ENCODE data around the gene HTR5A. TPM values are rescaled to one million over a fixed set of nuclear protein-coding genes. Genes with fewer than 3 reads are reported as not detected.

Gene HTR5A
- total RNA-seq, 1 donor from 2014 or later, result not detected

DNA sequence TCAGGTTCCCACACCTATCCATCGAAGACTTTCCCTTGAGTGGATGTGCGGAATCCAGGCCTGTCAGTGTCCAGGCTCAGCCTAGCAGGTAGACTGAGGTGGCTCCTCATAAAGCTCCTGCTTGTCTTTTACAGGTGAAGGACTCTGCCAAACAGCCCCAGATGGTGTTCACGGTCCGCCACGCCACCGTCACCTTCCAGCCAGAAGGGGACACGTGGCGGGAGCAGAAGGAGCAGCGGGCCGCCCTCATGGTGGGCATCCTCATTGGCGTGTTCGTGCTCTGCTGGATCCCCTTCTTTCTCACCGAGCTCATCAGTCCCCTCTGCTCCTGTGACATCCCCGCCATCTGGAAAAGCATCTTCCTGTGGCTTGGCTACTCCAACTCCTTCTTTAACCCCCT lies 13.9 kb downstream of the HTR5A start:
- DNase-seq (ENCODE audit: low spot score), result no peak

DNA sequence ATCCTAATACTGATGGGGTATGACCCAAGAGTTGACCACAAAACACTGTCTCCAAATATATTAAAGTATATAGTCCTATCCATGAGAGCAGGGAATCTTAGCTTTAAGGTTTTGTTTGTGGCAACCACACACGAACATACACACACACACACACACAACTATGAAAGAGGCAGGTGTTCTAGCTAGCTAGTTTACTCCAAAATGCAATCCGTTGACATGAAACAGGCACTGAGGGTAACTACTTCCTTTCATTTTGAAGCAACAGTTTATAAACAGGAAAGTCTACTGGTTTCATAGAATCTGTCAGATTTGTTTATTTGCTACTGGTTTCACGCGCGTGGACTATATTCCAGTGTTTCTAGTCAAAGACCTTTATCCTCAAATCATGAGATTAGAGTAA lies 14.8 kb downstream of the HTR5A start:
- no peak for DNase-seq (ENCODE audit: low spot score)
- intact Hi-C loops (cut with DNase I), result no loop called here

More for the DNA sequence above, 13.9 kb downstream of the HTR5A start:
- intact Hi-C loops (cut with DNase I), result no loop called here

DNA sequence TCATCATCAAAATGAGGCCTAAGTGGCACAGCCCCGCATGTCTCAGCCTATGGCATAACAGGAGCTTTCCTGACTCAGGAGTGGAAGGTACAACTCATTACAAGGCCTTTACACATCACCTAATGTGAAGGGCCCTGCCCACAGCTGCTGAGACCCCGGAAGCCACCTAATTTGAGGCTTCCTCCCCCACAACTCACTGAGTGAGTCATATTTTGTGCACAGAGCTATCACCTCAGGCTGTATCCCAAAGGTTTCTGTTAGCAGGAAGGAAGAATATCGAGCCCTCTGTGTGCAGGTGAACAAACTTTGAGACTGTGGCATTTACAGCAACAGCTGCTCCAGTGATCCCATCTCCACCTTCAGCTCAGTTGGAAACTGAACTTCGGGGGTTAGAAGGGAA lies 20.6 kb downstream of the HTR5A start:
- intact Hi-C loops (cut with DNase I), result no loop called here
- no peak for DNase-seq (ENCODE audit: low spot score)

DNA sequence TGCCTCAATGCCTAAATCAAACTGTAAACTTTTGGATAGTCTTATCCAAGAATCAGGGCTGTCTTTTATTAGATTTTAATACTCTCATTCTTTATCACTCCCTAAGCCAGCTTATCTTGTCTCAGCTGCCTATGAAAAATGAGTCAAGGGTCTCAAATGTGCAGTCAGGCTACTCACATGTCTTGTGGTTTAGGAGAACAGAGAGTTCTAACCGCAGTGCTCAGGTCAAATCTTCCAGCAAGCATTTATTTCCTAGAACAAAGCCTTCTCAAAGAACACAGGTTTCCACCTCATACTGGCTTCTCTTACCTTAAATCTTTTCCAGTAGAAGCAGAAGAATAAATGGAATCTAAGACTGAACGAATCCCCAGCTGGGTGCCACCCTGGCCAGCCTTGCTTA lies 23.5 kb downstream of the HTR5A start:
- intact Hi-C loops (cut with DNase I), result no loop called here
- no peak for DNase-seq (ENCODE audit: low spot score)

DNA sequence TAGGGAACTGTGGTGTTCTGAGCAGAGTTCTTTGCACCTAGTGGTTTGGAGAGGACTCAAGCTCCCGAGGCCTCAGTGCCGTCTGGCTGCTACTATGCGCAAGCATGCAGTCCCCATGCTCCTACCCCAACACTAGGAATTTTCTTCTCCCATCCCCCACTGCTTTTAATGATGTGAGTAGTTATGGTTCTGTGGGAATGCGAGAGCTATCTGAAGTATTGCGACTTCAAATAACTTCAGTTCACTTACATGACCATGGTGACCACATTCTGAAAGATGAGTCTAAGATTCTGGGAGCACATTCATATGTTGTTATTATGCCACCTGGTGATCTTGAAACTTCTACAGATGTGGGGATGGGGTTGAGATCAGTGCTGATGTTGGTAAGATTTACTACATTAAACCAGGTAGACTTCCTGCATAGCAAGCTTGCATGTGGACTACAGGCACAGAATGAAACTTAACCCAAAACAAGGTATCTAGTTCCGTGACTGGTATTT lies 24.6 kb downstream of the HTR5A start:
- DNase-seq (ENCODE audit: low spot score), result no peak
- intact Hi-C loops (cut with DNase I), result no loop called here

DNA sequence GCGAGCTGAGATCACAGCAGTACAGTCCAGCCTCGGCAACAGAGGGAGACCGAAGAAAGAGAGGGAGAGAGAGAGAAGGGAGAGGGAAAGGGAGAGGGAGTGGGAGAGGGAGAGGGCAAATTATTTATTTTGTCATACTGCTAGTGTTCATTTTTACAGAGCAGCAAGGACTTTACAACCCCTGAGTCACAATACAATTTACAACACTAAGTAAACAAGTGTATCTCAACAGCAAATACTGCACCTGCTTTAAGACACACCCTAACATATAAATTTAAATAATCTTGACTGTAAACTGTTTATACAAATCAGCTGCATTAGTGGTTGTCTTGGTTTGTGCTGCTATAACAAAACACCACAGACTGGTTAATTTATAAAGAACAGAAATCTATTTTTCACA lies 27.2 kb downstream of the HTR5A start:
- intact Hi-C loops (cut with DNase I), result no loop called here
- DNase-seq (ENCODE audit: low spot score), result no peak

DNA sequence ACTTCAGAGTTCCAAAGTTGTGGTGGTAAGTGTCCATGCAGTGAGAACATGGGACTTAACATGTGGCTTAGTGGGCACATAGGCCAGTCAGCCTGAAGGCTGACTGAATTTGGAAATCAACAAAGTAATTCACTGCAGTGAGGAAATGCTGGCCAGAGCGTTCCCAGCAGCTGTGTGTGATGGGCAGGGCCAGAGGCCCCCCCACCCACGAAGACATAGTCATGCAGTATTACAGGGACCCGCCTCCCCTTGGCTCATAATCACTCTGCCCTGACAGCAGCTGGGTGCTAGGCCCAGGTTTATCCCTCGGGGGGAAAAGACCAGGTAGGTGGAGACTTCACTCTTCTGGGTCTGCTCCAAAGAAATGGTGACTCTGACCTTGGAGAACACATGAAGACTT lies 33.7 kb downstream of the HTR5A start:
- no peak for DNase-seq (ENCODE audit: low spot score)
- intact Hi-C loops (cut with DNase I), result no loop called here

DNA sequence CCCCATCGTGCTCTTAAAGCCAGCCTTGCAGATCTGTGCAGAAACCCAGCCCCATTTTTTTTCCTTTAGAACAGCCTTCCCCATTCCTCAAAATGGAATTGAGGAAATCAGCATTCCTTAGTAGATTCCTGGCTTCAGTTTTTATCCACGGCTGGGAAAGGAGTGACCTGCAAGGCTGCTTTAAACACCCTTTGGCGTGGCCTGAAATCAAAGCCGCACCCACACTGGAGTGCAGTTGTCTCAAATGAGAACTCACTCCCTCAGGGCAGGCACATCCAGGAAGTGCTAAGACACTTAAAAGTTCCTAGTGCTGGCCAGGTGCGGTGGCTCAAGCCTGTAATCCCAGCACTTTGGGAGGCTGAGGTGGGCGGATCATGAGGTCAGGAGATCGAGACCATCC lies 34.8 kb downstream of the HTR5A start:
- DNase-seq (ENCODE audit: low spot score), result no peak

DNA sequence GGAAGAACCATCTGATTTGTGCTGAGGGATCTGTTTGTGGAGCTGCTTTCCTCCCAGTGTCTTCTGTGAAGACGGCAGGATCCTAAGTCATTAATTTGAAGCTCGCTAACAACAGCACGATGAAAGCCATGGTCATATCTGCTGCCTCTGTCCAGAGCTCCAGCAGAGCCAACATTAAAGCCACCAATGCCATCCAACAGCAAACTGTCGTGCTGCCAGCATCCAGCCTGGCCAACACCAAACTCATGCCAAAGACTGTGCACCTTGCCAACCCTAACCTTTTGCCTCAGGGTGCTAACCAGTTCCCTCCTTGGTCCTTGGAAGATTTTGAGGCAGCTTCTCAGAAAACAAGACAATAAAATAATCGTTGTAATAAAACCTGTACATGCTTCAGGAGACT lies 36.2 kb downstream of the HTR5A start:
- intact Hi-C loops (cut with DNase I), result no loop called here

More for the DNA sequence above, 34.8 kb downstream of the HTR5A start:
- intact Hi-C loops (cut with DNase I), result no loop called here

DNA sequence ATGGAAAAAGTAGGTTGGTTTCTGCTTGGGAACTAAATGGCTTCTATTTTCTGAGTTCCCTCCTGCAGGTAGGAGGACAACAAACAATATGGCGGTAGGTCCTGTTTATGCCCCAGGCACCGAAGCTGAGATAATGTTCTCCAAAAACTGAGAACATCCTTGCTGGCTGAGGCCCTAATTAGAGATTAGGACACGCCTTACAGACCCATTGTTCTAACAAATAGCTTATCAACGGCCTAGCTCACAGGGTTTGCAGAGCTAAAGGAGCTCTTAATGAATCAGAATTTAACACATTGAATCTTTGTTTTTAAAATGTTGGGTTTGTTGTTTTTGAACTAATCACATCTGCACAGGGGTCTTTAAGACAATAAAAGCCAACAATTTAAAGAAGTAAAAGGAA lies 37.0 kb downstream of the HTR5A start:
- intact Hi-C loops (cut with DNase I), result no loop called here
- DNase-seq (ENCODE audit: low spot score), result no peak

More for the DNA sequence above, 36.2 kb downstream of the HTR5A start:
- no peak for DNase-seq (ENCODE audit: low spot score)

DNA sequence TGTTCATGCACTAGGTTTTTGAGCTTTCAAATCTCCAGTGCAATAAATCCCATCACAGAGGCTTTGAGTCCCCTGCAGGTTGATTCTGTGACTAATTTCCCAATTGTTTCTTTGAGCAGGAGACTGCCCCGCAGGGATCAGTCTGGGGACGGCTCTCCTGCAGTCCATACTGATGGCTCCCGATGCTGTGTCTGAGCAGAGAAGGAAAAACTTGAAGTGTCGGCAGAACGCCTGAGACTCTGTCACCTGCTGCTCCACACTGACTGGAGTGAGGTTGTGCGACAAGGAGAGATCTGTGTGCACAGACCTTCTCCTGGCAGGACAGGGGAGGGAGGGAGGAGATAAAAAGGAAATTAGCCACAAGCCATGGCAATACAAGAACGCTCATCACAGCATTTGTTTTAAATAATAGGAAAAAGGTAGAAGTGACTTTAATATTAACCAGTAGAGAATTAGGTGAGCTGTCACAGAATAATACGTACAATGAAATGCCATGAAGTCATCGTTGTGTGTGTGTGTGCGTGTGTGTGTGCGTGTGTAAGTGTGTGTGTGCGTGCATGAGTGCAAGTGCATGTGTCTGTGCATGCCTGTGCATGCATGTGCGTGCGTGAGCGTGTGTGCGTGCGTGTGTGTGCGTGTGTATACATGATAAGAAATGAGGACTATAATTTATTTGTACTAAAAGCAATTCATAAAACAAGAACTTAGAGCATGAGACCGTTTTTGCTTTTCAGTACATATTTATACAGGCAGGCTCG lies 38.2 kb downstream of the HTR5A start:
- no peak for DNase-seq (ENCODE audit: low spot score)
- intact Hi-C loops (cut with DNase I), result no loop called here

DNA sequence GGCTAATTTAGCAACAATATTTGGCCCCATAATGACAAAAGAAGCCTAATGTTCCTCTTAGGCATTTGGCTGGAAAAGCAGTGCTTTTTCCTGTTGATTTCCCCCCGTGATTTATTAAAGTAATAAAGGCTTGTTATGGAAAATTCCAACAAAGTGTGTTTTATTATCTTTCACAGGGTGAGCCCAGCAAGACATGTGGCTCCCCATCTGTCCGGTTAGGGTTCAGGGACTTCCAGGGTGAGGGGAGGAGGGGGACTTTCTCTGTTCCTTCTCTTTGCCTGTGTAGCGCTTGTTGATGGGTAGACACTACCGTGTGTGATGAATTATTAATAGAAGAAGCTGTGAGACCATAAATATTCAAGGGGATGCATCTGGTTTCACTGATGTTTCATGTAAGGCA lies 39.0 kb downstream of the HTR5A start:
- intact Hi-C loops (cut with DNase I), result no loop called here
- no peak for DNase-seq (ENCODE audit: low spot score)

DNA sequence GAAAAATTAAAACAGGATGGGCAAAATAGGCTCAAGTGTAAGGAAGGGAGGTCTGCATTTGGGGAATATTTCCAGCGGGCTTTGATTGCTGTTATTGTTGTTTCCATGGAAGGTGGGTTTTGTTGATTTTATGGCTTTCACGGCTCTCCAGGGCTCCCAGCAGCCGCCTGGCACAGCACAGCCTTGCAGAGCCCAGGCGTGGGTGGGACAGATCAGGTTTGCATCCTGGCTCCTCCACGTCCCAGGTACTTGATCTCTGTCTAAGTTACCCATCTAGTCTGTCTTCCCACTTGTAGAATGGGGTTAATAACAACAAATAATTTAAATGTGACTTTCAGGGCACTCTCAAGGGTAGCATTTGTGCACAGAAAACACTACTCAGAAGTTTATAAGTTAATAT lies 45.2 kb downstream of the HTR5A start:
- intact Hi-C loops (cut with DNase I), result no loop called here
- DNase-seq (ENCODE audit: low spot score), result no peak

DNA sequence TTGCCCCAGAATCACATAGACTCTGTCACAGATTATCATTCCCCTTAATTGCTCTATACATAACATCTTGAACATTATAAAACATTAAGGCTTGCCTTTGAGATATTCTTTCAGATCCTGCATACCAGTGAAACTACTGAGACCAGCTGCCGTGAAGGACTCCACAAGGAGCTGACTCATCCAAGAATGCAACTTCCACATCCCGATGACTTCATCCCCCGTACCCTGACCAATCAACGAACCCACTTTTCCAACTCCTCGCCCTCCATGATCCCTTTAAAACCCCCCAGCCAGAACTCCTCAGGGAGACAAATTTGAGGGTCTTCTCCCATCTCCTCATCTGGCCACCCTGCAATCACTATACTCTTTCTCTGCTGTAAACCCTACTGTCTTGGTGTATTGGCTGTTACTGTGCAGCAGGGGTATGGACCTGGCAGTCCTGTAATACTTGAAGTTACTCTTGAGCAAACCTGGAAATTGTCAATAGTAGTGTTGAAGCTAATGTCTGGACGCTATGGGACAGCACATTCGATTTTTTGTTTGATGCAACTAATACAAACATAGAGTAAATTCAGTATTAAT lies 49.8 kb downstream of the HTR5A start:
- DNase-seq (ENCODE audit: low spot score), result no peak
- intact Hi-C loops (cut with DNase I), result no loop called here

DNA sequence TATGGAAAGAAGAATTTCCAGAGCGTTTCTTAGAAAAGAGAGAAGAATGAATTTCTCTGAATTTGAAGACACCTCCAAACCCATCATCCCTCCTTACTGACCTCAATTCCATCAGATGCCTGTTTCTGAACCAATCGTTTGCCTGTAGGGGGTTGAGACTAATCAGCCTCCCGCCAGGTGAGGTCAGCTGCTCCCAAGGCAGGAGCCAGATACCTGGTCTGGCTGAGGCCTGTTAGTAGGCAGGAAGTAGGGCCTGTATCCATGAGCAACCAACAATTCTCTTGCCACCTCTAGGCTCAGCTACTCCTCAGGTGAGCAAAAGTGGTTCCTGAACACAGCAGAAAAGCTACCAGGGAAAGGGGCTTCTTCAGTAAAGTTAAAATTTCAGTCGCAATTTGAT lies 50.3 kb downstream of the HTR5A start:
- intact Hi-C loops (cut with DNase I), result no loop called here
- no peak for DNase-seq (ENCODE audit: low spot score)

DNA sequence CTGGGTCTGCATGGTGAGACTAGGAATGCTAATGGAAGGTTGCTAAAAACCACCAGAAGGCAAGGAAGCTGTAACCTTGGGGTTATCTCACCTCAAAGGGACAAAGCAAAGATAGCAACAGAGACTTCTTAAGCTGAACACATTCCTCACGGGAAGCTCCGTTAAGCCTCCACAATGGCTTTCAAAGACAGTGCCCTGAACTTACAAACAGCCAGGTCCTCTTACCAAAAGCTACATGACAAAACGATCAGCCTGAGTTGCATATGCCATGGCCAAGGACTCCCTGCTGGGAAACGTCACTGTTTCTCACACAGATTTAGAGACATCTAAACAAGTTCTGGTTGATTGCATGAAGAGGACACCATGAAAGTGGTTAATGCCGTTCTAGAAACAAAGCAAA lies 52.7 kb downstream of the HTR5A start:
- intact Hi-C loops (cut with DNase I), result no loop called here
- no peak for DNase-seq (ENCODE audit: low spot score)

DNA sequence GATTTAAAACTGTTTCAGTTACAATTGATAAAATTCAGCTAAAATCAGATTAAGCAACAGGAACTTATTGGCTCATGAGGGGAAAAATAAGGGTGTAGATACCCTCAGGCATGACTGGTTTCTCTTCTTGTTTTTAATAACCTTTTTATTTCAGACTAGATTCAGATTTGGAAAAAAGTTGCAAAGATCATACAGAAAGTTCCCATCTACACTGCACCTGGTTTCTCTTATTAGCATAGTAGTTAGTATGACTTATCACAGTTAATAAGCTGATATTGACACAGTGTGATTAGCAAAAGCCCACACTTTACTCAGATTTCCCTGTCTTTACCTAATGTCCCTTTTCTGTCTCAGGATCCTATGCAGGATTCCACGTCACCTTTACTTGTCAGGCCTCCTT lies 53.3 kb downstream of the HTR5A start:
- DNase-seq (ENCODE audit: low spot score), result no peak
- intact Hi-C loops (cut with DNase I), result no loop called here

DNA sequence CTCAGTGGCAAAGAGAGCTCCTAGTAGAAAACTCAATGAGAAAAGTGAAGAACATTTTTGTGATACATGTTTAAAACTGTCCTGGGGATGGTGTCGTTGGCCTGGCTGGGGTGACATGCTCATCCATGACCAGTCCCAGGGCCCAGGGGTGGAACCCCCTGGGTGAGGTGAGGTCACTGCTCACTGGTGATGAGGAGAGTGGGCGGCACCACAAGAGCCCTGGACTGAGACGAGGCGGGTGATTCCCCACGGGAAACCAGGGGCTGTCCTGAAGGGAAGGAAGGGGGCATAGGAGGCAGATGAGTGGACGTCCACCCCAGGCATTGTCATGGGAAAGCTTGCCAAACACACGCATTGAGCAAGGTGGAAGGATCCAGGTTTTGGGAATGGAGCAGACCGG lies 54.6 kb downstream of the HTR5A start:
- intact Hi-C loops (cut with DNase I), result no loop called here
- no peak for DNase-seq (ENCODE audit: low spot score)

DNA sequence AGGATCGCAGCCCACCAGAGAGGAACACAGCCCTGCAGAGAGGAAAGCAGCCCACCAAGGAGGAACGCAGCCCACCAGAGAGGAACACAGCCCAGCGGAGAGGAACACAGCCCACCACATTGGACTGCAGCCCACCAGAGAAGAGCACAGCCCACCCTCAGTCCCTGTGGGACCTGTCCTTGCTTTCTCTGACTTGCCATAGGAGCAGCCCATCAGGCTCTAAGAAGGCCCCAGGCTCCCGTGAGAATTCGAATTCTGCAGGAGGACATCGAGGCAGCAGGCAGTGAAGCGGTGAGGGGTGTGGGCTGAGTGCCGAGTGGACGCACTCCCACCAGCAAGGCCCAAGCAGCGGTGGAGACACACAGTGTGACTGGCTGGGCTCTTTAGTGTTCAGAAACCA lies 59.1 kb downstream of the HTR5A start:
- intact Hi-C loops (cut with DNase I), result no loop called here
- DNase-seq (ENCODE audit: low spot score), result no peak

DNA sequence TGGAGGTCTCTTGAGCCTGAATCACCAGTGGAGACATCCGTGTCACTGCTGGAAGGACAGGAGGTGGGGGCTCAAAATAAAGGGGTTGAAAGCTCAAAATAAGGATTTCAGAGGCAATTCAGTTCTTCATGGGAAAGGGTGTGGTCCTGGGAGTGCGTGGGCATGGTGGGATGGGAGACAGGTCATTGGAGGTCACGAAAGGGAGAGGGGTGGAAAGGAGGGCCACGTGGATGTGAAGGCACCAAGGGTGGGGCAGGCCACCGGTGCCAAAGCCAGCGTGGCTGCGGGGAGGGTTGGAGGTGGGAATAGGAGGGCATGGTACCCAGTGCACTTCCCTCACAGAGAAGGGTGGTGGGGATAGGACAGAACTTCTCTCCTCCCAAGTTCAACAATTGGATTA lies 59.7 kb downstream of the HTR5A start:
- no peak for DNase-seq (ENCODE audit: low spot score)
- intact Hi-C loops (cut with DNase I), result no loop called here

DNA sequence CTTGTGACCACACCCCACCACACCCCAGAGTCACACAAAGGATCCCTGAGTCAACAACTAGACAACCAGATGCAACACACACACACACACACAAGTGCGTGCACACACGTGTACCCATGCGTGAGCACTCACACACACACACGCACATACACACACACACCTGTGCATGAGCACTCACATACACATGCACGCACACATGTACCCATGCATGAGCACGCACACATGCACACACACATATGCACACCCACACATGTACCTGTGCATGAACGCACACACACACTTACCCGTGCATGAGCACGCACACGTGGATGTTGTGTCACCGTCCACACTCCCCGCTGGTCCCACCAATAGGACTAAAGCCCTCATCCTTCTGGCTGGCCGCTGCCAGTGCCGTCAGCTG lies 60.4 kb downstream of the HTR5A start:
- DNase-seq (ENCODE audit: low spot score), result no peak
- intact Hi-C loops (cut with DNase I), result no loop called here

DNA sequence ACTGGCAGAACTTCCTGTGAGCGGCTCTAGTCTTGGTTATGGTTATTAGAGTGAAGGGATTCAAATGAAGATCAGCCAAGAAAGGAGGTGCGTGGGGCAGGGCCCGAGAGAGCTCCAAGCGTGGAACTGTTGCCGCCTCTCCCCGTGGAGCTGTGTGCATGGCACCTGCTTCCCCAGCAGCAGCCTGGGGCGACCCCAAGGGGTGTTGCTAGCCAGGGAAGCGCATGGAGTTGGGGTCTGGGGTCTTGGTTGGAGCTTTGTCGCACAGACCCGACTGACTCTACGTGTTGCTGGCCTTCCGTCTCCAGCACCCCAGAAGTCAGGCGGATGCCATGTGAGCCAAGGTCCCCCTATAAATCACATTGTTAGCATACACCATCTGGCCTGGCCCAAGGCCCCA lies 61.0 kb downstream of the HTR5A start:
- intact Hi-C loops (cut with DNase I), result no loop called here
- no peak for DNase-seq (ENCODE audit: low spot score)
